GM12875 (cell line): ENCODE data around the gene PLCG2.

ENCODE experiments used
- H3K4me3 ChIP-seq: one replicate; pipeline ENCODE4 v1.5.1; 2011; ENCODE audit warnings: low read depth, low read length, control low read depth
- TF ChIP-seq, protein P1 (sequence below): IDR thresholded peaks from 2 replicates; pipeline ENCODE4 v1.5.1; 2011; ENCODE audit warnings: low read depth, mild to moderate bottlenecking, control low read depth, inconsistent platforms, low read length, moderate library complexity, borderline replicate concordance; ENCODE audit not compliant: insufficient read depth

PLCG2 gene

DNA sequence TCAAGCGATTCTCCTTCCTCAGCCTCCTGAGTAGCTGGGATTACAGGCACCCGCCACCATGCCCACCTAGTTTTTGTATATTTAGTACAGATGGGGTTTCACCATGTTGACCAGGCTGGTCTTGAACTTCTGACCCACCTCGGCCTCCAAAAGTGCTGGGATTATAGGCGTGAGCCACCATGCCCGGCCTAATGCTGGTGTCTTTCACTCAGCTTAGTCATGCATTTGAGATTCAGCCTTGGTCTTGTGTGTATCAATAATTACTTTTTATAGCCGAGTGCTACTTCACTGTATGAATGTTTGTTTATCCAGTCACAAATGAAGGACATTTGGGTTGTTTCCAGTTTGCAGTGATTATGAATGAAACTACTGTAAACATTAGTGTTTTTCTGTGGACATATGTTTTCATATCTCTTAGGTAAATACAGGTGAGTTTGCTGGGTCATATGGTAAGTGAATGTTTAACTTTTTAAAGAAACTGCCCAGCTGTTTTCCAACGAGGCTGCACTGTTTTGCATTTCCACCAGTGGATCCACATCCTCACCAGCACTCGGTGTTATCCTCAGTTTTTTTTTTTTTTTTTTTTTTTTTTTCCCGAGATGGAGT lies 11.0 kb upstream of the PLCG2 start:
- H3K4me3 ChIP-seq: no peak overlapping the region
- TF ChIP-seq, protein P1, sequence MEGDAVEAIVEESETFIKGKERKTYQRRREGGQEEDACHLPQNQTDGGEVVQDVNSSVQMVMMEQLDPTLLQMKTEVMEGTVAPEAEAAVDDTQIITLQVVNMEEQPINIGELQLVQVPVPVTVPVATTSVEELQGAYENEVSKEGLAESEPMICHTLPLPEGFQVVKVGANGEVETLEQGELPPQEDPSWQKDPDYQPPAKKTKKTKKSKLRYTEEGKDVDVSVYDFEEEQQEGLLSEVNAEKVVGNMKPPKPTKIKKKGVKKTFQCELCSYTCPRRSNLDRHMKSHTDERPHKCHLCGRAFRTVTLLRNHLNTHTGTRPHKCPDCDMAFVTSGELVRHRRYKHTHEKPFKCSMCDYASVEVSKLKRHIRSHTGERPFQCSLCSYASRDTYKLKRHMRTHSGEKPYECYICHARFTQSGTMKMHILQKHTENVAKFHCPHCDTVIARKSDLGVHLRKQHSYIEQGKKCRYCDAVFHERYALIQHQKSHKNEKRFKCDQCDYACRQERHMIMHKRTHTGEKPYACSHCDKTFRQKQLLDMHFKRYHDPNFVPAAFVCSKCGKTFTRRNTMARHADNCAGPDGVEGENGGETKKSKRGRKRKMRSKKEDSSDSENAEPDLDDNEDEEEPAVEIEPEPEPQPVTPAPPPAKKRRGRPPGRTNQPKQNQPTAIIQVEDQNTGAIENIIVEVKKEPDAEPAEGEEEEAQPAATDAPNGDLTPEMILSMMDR: no peak

DNA sequence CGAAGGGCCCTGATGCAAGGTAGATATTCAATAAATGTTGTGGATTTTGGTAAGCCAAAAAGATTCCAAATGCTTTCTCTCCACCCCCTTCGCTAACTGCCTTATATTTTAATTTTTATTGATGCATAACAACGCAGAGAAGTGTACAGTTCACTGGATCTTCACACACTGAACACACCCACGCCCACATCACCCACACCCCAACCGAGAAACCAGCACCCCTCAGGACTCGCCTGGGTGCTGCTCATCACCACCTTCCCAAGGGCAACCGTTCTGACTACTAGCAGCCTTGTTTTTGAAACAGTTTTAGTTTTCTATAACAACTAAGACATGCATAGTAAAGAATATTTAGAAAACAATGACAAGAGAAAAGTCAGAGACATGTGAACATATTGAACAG lies 9.1 kb upstream of the PLCG2 start:
- no peak overlapping the region for H3K4me3 ChIP-seq
- TF ChIP-seq, protein P1: no peak

DNA sequence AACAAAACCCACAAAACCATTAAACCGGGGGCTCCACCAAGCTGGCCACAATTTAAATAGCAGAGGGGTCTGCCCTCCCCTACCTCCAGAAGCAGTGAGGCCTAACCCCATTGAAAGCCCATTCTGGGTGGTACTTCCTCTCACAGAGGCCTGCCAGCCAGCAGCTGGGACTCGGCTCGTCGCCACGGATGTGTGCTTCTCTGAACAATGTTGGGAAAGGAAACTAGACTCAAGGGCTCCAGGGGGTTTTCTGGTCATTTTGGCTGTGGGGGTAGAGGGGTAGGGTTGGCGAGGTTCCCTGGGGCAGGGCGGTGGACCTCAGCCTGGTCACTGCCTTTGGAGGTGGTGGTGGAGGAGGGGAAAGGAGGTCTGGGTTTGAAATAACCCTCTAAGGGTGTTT lies 4.7 kb upstream of the PLCG2 start:
- TF ChIP-seq, protein P1: no peak
- H3K4me3 ChIP-seq: no peak overlapping the region

DNA sequence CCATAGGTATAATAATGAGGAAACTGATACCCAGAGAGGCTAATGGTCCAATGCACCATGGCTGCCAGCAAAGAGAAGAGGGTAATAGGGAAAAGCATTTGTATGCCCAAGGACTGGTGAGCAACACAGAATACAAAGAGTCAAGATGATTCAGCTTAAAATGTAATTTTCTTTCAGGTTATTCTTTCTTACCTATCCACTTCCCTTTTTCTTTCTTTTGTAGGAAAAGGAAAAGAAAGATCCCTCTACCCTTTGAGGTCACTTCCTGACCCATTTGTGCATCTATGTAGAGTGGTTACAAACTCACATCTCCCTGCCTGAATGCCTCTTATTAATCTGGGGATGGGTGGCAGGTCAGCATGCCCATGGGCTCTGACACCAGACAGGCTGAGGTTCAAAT lies 3.5 kb upstream of the PLCG2 start:
- no peak overlapping the region for H3K4me3 ChIP-seq

DNA sequence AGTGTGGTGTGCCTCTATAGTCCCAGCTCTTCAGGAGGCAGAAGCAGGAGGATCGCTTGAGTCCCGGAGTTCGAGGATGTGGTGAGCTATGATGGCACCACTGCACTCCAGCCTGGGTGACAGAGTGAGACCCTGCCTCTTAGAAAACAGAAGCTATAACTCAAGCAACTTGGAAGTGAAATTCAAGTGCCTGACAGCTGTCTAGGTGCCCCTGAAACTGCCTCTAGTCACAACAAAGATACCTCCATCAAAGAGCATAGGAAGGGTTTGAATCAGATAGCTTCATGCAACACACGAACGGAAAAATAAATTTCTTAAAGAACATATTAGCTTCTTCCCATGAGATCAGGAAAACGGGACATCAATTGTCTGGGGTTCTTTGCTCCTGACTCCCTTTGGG lies 860 bp upstream of the PLCG2 start:
- TF ChIP-seq, protein P1: no peak
- no peak overlapping the region for H3K4me3 ChIP-seq

More for the DNA sequence above, 3.5 kb upstream of the PLCG2 start:
- TF ChIP-seq, protein P1: no peak

DNA sequence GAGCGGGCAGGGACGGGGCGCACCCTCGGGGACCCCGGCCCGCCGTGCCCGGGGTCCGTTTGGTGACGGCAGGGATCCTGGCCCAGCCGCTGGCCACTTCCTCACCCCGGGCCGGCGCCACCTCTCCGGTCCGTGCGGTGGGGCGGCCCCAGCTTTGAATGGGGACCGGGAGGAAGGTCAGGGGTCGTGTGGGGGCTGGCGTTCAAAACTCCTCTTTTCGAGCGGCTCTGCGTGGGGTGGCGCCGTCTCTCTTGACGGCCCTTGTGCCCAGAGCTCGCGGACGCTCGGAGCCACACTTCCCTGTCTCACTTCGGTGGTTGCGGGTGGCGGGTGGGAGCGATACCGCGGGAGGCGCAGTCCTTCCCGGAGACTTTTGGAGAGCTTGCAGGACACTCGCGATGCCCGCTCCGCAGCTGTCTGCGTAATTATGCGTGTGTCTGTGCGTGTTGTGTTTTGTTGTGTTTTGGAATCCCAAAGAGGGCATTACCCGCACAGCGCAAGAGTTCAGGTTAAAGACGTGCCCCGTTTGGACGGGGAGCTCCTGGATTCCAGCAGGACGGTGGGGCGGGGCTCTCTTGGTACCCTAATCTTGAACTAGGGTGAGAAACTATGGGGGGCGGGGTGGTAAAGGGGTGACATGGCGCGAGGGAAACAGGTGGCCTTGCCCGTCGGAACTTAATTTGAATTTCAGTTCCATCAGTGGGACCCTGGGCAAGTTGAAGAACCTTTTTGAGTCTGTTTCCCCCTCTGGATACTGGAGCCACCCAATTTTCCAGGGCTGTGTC lies 637 bp downstream of the PLCG2 start:
- peak overlapping the region; percentile 81 for H3K4me3 ChIP-seq
- TF ChIP-seq, protein P1: no peak

DNA sequence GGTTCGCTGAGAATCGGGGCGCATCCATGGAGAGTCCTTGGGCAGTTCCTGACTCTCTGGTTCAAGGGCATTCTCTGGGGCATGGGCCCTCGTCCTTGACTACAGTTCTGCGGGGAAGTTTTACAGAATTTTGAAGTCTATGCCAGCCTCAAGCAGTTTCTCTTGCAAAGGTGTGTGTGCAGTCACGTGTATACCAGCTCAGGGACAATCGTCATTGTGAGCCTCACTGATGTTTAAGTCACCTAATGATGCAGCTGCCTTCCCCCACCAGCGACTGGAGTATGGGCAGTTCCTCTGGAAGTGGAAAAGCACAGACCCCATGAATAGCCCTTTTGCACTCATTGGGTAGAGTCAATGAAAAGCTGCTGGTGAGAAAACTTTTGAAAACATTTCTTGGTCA lies 1.3 kb downstream of the PLCG2 start:
- TF ChIP-seq, protein P1: no peak
- peak overlapping the region; percentile 81 for H3K4me3 ChIP-seq
